GM19193 (cell line): ENCODE results near the gene NUFIP2.

Source experiments
- POLR2A ChIP-seq: IDR thresholded peaks from 4 replicates; pipeline ENCODE4 v1.6.1; 2011; ENCODE audit not compliant: insufficient read depth, insufficient read length; ENCODE audit errors: extremely low read depth

The NUFIP2 gene

DNA sequence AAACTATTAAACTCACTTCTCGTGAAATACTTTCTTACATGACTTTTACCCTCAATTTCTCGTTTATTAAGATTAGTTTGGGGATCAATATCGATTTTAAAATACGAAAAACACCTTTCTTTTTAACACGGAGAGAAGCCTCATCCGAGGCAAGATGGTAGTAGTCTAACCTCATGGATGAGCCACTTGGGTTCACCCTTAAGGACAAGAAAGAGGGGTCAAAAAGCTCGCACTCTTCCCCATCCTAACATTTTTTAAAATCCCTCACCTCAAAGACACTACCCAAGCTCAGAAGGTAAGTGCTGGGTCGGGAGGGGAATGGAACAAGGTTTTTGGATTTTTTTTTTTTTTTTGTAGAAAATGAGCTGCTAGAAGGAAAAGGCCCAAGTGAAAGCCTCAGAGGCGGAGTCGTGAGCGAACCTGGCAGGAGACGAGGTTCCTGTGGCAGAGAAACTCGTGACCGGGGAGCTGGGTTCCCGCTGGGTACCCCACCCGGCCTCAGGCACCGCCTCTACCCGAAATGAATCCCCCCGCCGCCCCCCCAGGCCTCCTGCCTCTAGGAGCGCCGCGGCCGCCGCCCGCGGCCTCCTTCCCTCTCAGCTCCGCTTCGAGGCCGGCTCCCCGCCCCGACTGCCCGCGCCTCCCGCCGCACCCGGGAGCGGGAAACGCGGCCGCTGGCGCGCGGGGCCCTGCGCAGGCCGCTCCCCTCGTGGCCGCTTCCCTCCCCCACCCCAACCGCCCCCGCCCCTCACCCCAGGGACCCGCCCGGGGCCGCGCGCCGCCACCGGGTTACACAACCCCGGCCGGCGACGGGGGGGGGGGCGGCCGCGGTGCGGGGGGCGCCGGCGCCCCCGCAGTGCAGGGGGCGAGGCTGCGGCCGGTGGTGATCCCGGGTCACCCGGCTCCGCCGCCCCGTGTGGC is 1.6 kb downstream of the NUFIP2 start:
- no peak for TF ChIP-seq POLR2A

DNA sequence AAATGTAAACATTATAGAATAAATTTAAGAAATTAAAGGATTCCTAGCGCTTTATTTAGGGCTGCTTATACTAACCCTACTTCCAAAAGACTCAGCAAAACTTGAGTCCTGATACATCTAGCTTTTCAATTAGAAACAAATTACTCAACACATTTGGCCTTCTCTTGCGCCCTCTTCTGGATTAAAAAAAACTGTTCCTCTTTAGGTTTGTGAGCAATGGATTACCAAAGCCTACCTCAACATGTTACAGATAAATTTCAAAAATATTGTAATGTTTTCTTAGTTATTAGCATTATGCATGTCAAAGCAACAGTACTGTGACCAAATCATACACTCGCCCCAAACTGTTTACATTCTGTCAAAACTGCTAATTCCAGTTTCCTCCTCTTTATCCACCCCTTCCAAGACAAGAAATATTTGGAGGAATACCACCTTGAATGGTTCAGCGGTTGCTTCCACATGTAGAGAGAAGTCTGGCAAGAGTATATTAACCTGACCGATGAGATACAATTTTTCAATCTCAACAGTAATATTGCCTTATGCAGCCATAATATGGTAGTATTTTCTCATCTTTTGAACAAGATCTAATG is 2.7 kb downstream of the NUFIP2 start:
- TF ChIP-seq POLR2A = no peak

DNA sequence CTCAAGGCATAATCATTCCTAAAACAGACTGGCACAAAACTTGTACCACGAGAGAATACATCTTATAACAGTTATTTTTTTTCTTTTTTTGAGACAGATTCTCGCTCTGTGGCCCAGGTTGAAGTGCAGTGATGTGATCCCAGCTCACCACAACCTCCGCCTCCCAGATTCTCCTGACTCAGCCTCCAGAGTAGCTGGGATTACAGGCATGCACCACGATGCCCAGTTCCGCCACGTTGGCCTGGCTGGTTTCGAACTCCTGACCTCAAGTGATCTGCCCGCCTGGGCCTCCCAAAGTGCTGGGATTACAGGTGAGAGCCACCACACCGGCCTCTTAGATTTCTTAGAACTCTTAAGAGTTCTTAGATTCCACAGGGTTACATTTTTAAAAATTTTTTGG is 4.1 kb downstream of the NUFIP2 start:
- no peak for TF ChIP-seq POLR2A

DNA sequence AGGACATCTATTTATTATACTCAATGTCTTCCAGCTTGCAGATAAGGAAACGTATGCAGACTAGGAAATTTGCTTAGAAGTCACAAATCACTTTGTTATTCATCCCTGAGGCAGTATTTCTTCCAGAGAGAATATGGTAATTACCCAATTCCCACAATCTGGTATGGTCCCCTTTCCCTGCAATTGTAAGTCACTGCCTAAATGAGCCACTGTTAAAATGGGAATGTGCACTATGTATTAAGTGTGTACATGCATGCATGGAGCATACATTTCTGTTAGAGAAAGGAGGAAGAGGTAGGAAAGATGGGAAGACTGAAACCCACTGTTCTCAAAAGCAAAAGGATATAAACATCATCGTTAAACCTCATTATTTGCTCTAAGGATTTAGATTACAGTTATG is 10.0 kb downstream of the NUFIP2 start:
- no peak for TF ChIP-seq POLR2A

DNA sequence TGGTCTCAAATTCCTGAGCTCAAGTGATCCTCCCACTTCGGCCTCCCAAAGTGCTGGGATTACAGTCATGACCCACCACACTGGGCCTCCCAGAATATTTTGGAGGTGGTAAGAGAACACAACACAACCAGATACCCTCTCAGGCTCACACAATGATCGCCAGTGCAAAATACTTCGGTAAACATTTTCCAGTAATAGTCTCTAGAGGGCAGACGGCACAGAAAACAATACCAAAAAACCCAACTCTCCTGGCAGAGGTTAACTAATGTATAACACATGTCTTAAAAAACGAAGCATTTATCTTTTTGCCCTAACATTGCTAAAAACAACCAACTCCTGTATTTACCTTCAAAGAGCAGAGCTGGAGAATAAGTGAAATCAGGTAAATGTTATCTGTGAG is 10.5 kb downstream of the NUFIP2 start:
- no peak for TF ChIP-seq POLR2A

DNA sequence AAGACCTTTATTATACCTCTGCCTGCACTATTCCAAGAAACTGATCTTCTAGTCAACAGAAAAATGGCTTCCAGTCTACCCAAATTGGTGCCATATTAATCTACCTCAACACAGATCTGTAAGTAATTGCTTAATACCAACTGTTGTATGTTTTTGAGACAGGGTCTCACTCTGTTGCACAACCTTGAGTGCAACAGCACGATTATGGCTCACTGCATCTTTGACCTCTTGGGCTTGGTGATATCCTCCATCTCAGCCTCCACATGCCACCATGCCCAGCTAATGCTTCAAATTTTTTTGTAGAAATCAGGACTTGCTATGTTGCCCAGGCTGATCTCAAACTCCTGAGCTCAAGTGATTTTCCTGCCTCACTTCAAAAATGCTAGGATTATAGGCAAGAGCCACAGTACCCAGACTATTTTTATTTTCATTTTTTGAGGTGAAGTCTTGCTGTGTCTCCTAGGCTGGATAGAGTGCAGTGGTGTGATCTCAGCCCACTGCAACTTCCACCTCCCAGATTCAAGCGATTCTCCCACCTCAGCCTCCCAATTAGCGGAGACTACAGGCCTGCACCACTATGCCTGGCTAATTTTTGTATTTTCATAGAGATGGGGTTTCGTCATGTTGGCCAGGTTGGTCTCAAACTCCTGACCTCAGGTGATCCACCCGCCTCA is 14.4 kb downstream of the NUFIP2 start:
- no peak for TF ChIP-seq POLR2A

DNA sequence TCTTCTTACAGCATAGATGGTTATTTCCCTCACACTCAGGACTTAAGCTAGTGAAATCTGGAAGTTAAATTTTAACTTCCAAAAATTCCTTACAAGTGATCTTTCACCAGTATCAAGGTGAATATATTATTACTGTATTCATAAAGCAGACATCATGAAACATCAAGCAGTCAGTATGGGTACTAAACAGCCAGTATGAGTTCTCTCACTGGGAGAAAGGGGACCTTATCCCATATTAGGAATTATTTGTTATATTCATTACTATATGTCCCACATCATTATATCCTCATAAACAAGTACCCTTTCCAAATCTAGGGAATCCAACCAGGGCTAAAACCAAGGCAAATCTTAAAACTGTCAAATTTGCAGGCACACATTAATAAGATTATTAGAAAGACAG is 15.3 kb downstream of the NUFIP2 start:
- no peak for TF ChIP-seq POLR2A

DNA sequence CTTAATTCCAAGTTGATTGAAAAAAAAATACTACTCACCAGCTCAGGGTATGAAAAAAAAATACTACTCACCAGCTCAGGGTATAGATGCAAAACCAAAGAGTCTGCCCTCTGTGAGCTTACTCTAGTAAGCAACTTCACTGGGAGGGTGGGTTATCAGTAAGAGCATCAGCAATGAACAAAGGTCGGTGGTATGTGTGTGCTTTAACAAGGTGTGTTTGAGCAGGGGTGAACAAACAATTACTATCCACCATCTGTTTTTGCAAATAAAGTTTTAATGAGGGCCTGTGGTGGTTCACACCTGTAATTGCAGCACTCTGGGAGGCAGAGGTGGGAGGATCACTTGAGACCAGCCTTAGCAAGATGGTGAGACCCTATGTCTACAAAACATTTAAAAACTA is 20.0 kb downstream of the NUFIP2 start:
- TF ChIP-seq POLR2A = no peak

DNA sequence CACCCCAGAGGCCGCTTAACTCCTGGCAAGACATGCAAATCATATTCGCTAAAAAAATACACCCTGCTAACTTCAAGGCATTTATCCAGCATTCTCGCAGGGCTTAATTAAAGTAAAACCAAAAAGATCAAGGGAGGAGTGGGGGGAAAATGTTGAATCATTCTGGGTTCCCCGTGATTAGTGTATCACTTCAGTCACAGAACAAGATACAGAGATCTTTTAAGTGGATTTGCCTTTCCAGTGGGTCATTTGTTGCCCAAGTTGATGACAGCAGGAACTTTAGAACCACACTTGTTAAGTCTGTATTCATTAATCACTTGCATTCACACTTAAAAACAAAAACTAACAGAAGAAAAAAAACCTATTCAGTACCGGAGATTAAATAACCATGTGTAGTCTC is 30.0 kb downstream of the NUFIP2 start:
- no peak for TF ChIP-seq POLR2A

DNA sequence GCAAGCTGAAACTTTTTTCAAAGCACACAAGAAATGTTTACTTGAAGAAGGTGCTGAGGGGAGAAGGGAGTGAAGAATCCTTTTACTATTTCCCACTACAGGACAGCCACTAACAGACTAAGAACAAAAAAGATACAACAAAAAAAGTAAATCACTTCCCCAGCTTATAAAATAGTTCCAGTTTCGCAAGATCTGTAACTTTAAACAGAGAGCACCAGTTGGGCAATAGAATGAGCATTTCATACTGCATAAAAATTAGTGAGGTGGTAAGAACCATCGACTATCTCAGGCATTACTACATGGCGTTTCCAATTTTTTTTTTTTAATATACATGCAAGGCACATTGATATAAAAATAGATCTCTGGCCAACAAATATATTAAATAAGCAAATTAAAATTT is 36.2 kb downstream of the NUFIP2 start:
- TF ChIP-seq POLR2A = no peak

DNA sequence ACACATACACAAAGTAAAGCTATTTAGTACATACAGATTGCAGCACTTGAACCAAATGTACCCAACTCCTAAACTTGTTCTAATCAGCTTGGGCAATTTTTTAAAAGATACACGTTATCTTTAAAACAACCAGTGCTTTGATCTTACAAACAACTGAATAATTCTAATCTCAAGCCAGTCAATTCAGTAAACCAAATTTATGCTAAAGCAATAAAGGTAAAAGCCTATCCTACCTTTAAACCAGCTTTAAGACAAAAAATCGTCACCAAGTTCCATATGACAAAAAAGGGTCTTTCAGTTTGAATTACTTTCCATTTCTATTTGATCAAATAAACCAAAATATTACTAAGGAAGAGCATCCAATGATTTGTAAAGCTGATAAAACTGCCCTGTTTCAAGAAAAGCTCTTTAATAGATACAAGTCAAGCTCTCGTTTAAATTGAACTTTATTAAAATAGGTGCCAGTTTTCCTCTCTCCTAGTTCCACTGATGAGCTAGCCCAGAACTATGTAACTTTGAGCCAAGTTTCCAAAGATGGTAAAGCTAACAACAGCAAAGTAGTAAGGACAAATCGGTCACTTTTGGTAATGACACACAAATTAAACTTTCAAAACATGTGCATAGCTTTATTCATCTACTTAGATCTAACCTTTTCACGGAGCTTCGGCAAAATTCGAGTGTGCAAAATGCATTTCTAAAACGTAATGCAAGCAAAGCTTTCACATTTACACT is 37.0 kb downstream of the NUFIP2 start:
- TF ChIP-seq POLR2A = no peak

DNA sequence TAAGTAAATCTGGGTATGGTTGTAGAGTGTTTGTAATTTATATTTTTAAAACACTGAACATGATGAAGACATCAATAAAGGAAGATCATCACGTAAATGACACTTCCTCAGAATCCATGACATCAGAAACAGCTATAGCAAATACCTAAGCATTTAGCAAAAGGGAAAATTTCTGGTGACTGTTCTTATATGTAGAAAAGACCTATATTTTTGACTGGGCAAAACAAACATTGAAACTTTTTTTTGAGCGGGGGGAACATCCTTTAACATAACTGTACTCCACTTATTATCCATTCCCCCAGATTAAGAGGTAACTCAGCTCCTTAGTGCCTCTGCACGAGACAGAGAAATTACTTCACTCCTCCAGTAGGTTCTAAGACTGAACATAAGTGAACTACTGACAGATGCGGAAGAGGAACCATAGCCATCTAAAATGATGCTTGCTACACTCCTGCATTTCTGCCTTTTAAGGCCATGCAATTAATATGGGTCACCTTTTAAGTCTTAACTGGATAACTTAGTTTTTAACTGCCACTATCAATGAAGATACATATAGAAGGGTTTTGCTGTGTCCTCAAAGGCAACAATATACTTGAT is 37.9 kb downstream of the NUFIP2 start:
- TF ChIP-seq POLR2A = no peak

DNA sequence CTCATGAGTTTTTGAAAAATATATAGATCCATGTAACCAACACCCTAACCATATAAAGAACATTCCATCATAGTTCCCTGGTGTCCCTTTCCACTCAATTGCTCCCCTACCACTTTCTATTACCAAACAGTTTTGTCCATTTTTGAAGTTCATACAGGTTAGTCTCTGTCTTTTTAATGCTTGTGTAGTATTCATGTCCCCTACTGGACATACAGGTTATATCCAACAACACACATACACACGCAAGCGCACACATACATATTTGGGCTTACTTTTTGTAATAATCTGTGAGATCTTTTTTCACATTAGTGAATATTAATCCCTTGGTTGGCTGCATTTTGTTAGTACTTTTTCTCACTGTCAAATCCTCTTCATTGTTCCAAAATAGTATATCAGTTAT is 40.9 kb downstream of the NUFIP2 start:
- no peak for TF ChIP-seq POLR2A

DNA sequence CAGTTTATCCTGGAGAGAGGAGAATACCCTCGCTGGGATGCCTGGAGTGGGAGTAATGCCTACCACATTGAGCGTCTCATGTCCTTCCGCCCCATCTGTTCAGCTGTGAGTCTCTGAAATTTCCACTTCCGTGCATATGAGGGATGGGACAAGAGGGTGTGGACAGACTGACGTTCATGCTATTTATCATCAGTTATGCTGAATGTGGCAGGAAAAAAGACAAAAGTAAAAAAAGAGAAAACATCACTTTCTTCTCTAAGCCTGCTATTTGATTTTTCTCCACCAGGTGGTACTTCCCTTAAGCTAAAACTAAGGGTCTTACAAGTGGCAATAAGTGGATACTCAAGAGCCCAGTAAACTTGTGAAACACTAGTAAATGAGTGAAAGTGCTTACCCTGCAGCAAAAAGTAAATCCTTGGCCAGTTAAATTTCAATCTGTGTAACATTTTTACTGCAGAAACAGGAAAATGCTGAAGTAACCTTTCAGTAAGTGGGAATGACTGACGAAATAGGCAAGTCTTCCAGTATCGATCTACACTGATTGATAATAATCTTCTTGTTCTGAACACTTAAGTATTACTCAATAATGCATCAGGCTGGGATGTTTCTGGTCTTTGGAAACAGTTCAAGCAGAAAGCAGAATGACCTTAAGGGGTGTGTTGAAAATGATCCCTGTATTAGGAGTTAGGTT is 41.7 kb downstream of the NUFIP2 start:
- TF ChIP-seq POLR2A = no peak
